CD4-positive, CD25-positive, alpha-beta regulatory T cell (primary cell): ENCODE data around the gene TUFM. TPM values are rescaled to one million over a fixed set of nuclear protein-coding genes. Genes with fewer than 3 reads are reported as not detected.
"Not testable (repeated sequence)": the region's sequence is repeated elsewhere in the genome, so short reads cannot be mapped to it uniquely, and the experiment has no call there.

ENCODE experiments used
- ATAC-seq, 2 donors: fragments of 150-1000 bp; cut with Tn5 transposase; one replicate each; pipeline ENCODE4 v1.10.0; 2021; ENCODE audit warnings: low read depth in 2 of 2, moderate number of reproducible peaks in 2 of 2, moderate library complexity in 1 of 2
- DNase-seq, 3 donors: peaks; one replicate each; pipeline versions ENCODE4 v3.0.0 to v3.0.0-alpha.2; 2012 to 2022; ENCODE audit warnings: mixed read lengths in 1 of 3
- H3K27ac ChIP-seq: one replicate; pipeline ENCODE4 v1.7.0; 2013; ENCODE audit warnings: mild to moderate bottlenecking, low read length; ENCODE audit not compliant: insufficient read depth, poor library complexity, severe bottlenecking
- H3K27me3 ChIP-seq: one replicate; pipeline ENCODE4 v1.7.0; 2013; ENCODE audit warnings: low read length; ENCODE audit not compliant: control insufficient read depth, insufficient read depth
- H3K36me3 ChIP-seq: one replicate; pipeline ENCODE4 v1.7.0; 2013; ENCODE audit warnings: mild to moderate bottlenecking, low read length, moderate library complexity; ENCODE audit not compliant: control insufficient read depth, insufficient read depth
- H3K4me1 ChIP-seq: 2 replicates; pipeline ENCODE4 v1.7.0; 2013; ENCODE audit warnings: mild to moderate bottlenecking, low read length; ENCODE audit not compliant: insufficient read depth, control insufficient read depth, poor library complexity, severe bottlenecking
- H3K4me3 ChIP-seq: one replicate; pipeline ENCODE4 v1.7.0; 2013; ENCODE audit warnings: low read depth, mild to moderate bottlenecking, low read length, moderate library complexity
- H3K9me3 ChIP-seq, 2 experiments: 1 replicate in 1 of 2; 2 replicates in 1 of 2; pipeline ENCODE4 v1.7.0; 2013; ENCODE audit warnings: low read length in 2 of 2, mild to moderate bottlenecking in 1 of 2, moderate library complexity in 1 of 2; ENCODE audit not compliant: control insufficient read depth in 2 of 2
- H3K27ac Mint-ChIP-seq, 3 donors: one replicate each; pipeline ENCODE4 v1.8.0; 2020 to 2022; ENCODE audit warnings: mild to moderate bottlenecking in 3 of 3, mixed read lengths in 3 of 3, moderate library complexity in 2 of 3
- H3K27me3 Mint-ChIP-seq: one replicate; pipeline ENCODE4 v1.8.0; 2022; ENCODE audit warnings: mild to moderate bottlenecking, mixed read lengths
- H3K36me3 Mint-ChIP-seq: one replicate; pipeline ENCODE4 v1.8.0; 2020; ENCODE audit warnings: mixed read lengths
- H3K4me1 Mint-ChIP-seq, 4 donors: one replicate each; pipeline ENCODE4 v1.8.0; 2020 to 2022; ENCODE audit warnings: mixed read lengths in 4 of 4, mild to moderate bottlenecking in 1 of 4
- H3K4me3 Mint-ChIP-seq, 4 donors: one replicate each; pipeline ENCODE4 v1.8.0; 2020 to 2022; ENCODE audit warnings: mild to moderate bottlenecking in 4 of 4, mixed read lengths in 4 of 4, moderate library complexity in 3 of 4
- H3K9me3 Mint-ChIP-seq, 7 donors: one replicate each; pipeline ENCODE4 v1.8.0; 2020 to 2022; ENCODE audit warnings: mixed read lengths in 7 of 7, mild to moderate bottlenecking in 3 of 7, moderate library complexity in 2 of 7
- polyA plus RNA-seq, 4 donors: library from polyadenylated mRNA; unstranded; fragments of 300-500 nt; fragmentation: Illumina TruSeq; gene quantifications; one replicate each; pipeline ENCODE4 v1.2.3, GENCODE V29; 2021
- total RNA-seq: library from RNA; stranded (reverse); gene quantifications from one replicate; pipeline ENCODE4 v1.2.3, GENCODE V29; 2022

TUFM gene
- total RNA-seq = 98.4 TPM
- polyA plus RNA-seq = 100 to 1,000 TPM; 125 to 165 (median 147) TPM

- ATAC-seq (peak; percentile 95 to 97), DNase-seq (peak; percentile 98 to 99 (median 98))
- no peaks in the 10 kb centered on the region for H3K9me3 Mint-ChIP-seq
- no peaks in the 10 kb centered on the region for H3K9me3 ChIP-seq
- peaks cover 32% of the 10 kb centered on the region for H3K36me3 ChIP-seq
- no peaks in the 10 kb centered on the region for H3K27me3 ChIP-seq
- no peaks in the 10 kb centered on the region for H3K27me3 Mint-ChIP-seq
- peak within 1 kb of the TSS; percentile 93 to 97 (median 97) for H3K27ac Mint-ChIP-seq
- peaks cover 4 to 37% (median 21%) of the 10 kb centered on the region in 4 donors for H3K4me1 Mint-ChIP-seq
- H3K27ac ChIP-seq = peak within 1 kb of the TSS; percentile 86
- peaks cover 21% of the 10 kb centered on the region for H3K36me3 Mint-ChIP-seq
- peak within 1 kb of the TSS; percentile 83 for H3K4me3 ChIP-seq
- H3K4me3 Mint-ChIP-seq = peak within 1 kb of the TSS; percentile 91 to 98 (median 95)
- peaks cover 26% of the 10 kb centered on the region for H3K4me1 ChIP-seq
Observed at GRCh38 chr16:28846080-28846932, at the start of gene TUFM. TUFM (minus strand) TSS chr16:28846348; CDS start chr16:28846269, 79 bp downstream.

- no peaks in the 10 kb centered on the region for H3K36me3 Mint-ChIP-seq
- Histone ChIP-seq H3K27me3 (no peaks in the 10 kb centered on the region), H3K4me1 (no peaks in the 10 kb centered on the region), H3K9me3 (no peaks in the 10 kb centered on the region), H3K4me3 (no peak overlapping the region), H3K27ac (no peak overlapping the region), H3K36me3 (no peaks in the 10 kb centered on the region)
- no peak overlapping the region for H3K4me3 Mint-ChIP-seq
- DNase-seq = no peak
- ATAC-seq = no peak
- no peak overlapping the region for H3K27ac Mint-ChIP-seq
- no peaks in the 10 kb centered on the region for H3K9me3 Mint-ChIP-seq
- H3K4me1 Mint-ChIP-seq = no peaks in the 10 kb centered on the region
- H3K27me3 Mint-ChIP-seq = no peaks in the 10 kb centered on the region
Observed at GRCh38 chr16:28895609-28896008, 49.5 kb upstream of the TUFM start.

GRCh38 chr16:28893291-28893690, 47.1 kb upstream of the TUFM start:
- no peak overlapping the region for H3K27ac Mint-ChIP-seq
- Histone ChIP-seq H3K27me3 (no peaks in the 10 kb centered on the region), H3K9me3 (no peaks in the 10 kb centered on the region), H3K4me3 (no peak overlapping the region), H3K4me1 (no peaks in the 10 kb centered on the region), H3K27ac (no peak overlapping the region), H3K36me3 (no peaks in the 10 kb centered on the region)
- no peak overlapping the region for H3K4me3 Mint-ChIP-seq
- H3K4me1 Mint-ChIP-seq = no peaks in the 10 kb centered on the region
- no peaks in the 10 kb centered on the region for H3K27me3 Mint-ChIP-seq
- H3K9me3 Mint-ChIP-seq = no peaks in the 10 kb centered on the region
- H3K36me3 Mint-ChIP-seq = no peaks in the 10 kb centered on the region
- ATAC-seq = no peak
- DNase-seq = no peak

- DNase-seq (no peak), ATAC-seq (no peak)
- H3K4me1 ChIP-seq = no peaks in the 10 kb centered on the region
- H3K27me3 Mint-ChIP-seq = no peaks in the 10 kb centered on the region
- no peak overlapping the region for H3K4me3 Mint-ChIP-seq
- no peak overlapping the region for H3K4me3 ChIP-seq
- no peaks in the 10 kb centered on the region for H3K9me3 Mint-ChIP-seq
- H3K4me1 Mint-ChIP-seq = no peaks in the 10 kb centered on the region
- H3K36me3 Mint-ChIP-seq = no peaks in the 10 kb centered on the region
- no peaks in the 10 kb centered on the region for H3K36me3 ChIP-seq
- no peaks in the 10 kb centered on the region for H3K9me3 ChIP-seq
- no peak overlapping the region for H3K27ac ChIP-seq
- no peak overlapping the region for H3K27ac Mint-ChIP-seq
- H3K27me3 ChIP-seq = no peaks in the 10 kb centered on the region
Observed at GRCh38 chr16:28891964-28892890, 46.1 kb upstream of the TUFM start.

GRCh38 chr16:28890355-28890754, 44.2 kb upstream of the TUFM start:
- not testable (repeated sequence) for H3K27ac ChIP-seq, H3K9me3 ChIP-seq, H3K9me3 Mint-ChIP-seq, H3K4me3 ChIP-seq, H3K36me3 ChIP-seq, H3K27me3 ChIP-seq, H3K4me3 Mint-ChIP-seq, H3K4me1 Mint-ChIP-seq, H3K4me1 ChIP-seq, H3K36me3 Mint-ChIP-seq, H3K27me3 Mint-ChIP-seq, ATAC-seq, H3K27ac Mint-ChIP-seq, DNase-seq

- no peaks in the 10 kb centered on the region for H3K9me3 Mint-ChIP-seq
- H3K27me3 Mint-ChIP-seq = no peaks in the 10 kb centered on the region
- peak overlapping the region in 1 of 3 donors; percentile 26 for H3K27ac Mint-ChIP-seq
- H3K36me3 Mint-ChIP-seq = no peaks in the 10 kb centered on the region
- Histone ChIP-seq H3K27ac (no peak overlapping the region), H3K4me1 (no peaks in the 10 kb centered on the region), H3K27me3 (no peaks in the 10 kb centered on the region), H3K9me3 (no peaks in the 10 kb centered on the region), H3K4me3 (no peak overlapping the region), H3K36me3 (no peaks in the 10 kb centered on the region)
- H3K4me3 Mint-ChIP-seq = no peak overlapping the region
- DNase-seq (no peak), ATAC-seq (no peak)
- peaks cover 0 to 5% (median 0%) of the 10 kb centered on the region in 4 donors for H3K4me1 Mint-ChIP-seq
Observed at GRCh38 chr16:28886945-28887344, 40.8 kb upstream of the TUFM start.

- Mint-ChIP-seq H3K27me3 (peaks cover 6% of the 10 kb centered on the region), H3K4me3 (peak overlapping the region in 2 of 4 donors; percentile 46 to 55), H3K36me3 (no peaks in the 10 kb centered on the region), H3K4me1 (peaks cover 0 to 17% (median 7%) of the 10 kb centered on the region in 4 donors), H3K9me3 (no peaks in the 10 kb centered on the region), H3K27ac (no peak overlapping the region)
- no peaks in the 10 kb centered on the region for H3K27me3 ChIP-seq
- no peak overlapping the region for H3K4me3 ChIP-seq
- no peaks in the 10 kb centered on the region for H3K36me3 ChIP-seq
- peaks cover 14% of the 10 kb centered on the region for H3K4me1 ChIP-seq
- no peak for DNase-seq
- ATAC-seq = no peak
- no peak overlapping the region for H3K27ac ChIP-seq
- H3K9me3 ChIP-seq = no peaks in the 10 kb centered on the region
Observed at GRCh38 chr16:28884045-28884444, 37.9 kb upstream of the TUFM start.
